Measurements from ENCODE around the gene ERBB2. TPM values are rescaled to one million over a fixed set of nuclear protein-coding genes. Genes with fewer than 3 reads are reported as not detected.

Gene ERBB2
- total and polyA plus RNA-seq, 2 of the 13 experiments (the other 11 are each of a cell fraction or from before 2014, with no cell fraction given): 57.7 to 64.1 TPM

DNA sequence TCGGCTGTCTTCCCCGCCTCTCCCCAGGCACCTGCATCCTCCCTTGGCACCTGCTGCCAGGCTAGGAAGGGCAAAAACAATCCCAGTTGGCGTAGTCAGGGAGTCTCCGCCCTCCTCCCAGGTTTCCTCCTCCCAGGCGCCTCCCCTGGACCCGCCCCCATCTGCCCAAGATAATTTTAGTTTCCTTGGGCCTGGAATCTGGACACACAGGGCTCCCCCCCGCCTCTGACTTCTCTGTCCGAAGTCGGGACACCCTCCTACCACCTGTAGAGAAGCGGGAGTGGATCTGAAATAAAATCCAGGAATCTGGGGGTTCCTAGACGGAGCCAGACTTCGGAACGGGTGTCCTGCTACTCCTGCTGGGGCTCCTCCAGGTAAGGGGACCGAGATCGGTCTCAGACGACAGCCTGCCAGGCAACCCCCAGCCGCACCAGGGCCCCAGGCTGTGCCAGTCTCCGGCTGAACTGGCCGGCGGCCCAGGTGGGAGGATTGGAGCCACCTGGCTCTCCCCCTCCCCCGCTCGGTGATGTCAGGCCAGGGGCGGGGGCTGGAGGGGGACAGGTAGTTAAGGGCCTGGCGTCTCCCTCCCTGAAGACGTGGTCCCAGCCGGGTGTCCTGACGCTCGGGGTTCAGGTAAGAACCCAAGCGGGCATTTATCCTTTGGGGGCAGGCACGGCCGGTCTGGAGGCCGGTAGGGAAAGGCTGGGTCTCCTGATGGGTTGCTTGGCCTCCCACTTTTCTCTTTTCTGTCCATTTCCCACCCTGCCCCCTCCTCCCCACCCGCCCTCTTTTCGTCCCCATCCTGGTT is 38.1 kb downstream of the ERBB2 start, which contains the start of gene GRB7 (continued):
- TF ChIP-seq NFYB (CRISPR knock-in tag; IDR thresholded peaks at IDR 0.05) (no peak), ETV6 (CRISPR knock-in tag; conservative IDR thresholded peaks at IDR 0.05) (peak; percentile 49), ZSCAN22 (CRISPR knock-in tag; IDR thresholded peaks at IDR 0.05) (peak; percentile 62; the same call in 1 of the 2 replicates), RAD51 (IDR thresholded peaks at IDR 0.05; ENCODE audit: borderline replicate concordance) (no peak), DBP (CRISPR knock-in tag; IDR thresholded peaks at IDR 0.05; ENCODE audit: not compliant biosample characterization) (peak; percentile 77), ZNF230 (CRISPR knock-in tag; IDR thresholded peaks at IDR 0.05) (0 out of 2 replicates have a peak, but pooled peaks have one; percentile 63), ZNF879 (CRISPR knock-in tag; IDR thresholded peaks at IDR 0.05) (peak; percentile 25; the same call in 1 of the 2 replicates), ZNF761 (CRISPR knock-in tag; conservative IDR thresholded peaks at IDR 0.05) (0 out of 2 replicates have a peak, but pooled peaks have one; percentile 75), ZNF451 (CRISPR knock-in tag; IDR thresholded peaks at IDR 0.05) (no peak), KMT2A (CRISPR knock-in tag; IDR thresholded peaks at IDR 0.05) (no peak), PRPF4 (IDR thresholded peaks at IDR 0.05; ENCODE audit: low read depth, low read length, poor library complexity, severe bottlenecking) (no peak), ZNF614 (CRISPR knock-in tag; IDR thresholded peaks at IDR 0.05; ENCODE audit: borderline replicate concordance) (peak; percentile 72; the same call in 1 of the 2 replicates), ZNF143 (CRISPR knock-in tag; IDR thresholded peaks at IDR 0.05) (0 out of 2 replicates have a peak, but pooled peaks have one; percentile 9), ATF7 (IDR thresholded peaks at IDR 0.05) (no peak), ATF7 (CRISPR knock-in tag; IDR thresholded peaks at IDR 0.05) (peak; percentile 60; the same call in 1 of the 2 replicates), ZNF781 (CRISPR knock-in tag; IDR thresholded peaks at IDR 0.05; ENCODE audit: borderline replicate concordance, not compliant biosample characterization) (peak; percentile 26), ZNF766 (CRISPR knock-in tag; IDR thresholded peaks at IDR 0.05; ENCODE audit: borderline replicate concordance) (peak; percentile 81; the same call in 1 of the 2 replicates), SMC3 (IDR thresholded peaks at IDR 0.05; ENCODE audit: low read length) (no peak), WIZ (CRISPR knock-in tag; IDR thresholded peaks at IDR 0.05) (no peak), ZNF549 (CRISPR knock-in tag; IDR thresholded peaks at IDR 0.05) (no peak), IRF1 (CRISPR knock-in tag; IDR thresholded peaks at IDR 0.05; ENCODE audit: low read depth) (no peak), ZFP36L1 (CRISPR knock-in tag; IDR thresholded peaks at IDR 0.05) (no peak), HES4 (CRISPR knock-in tag; IDR thresholded peaks at IDR 0.05; ENCODE audit: borderline replicate concordance) (peak; percentile 39), KLF15 (CRISPR knock-in tag; IDR thresholded peaks at IDR 0.05; ENCODE audit: borderline replicate concordance) (no peak), ZNF792 (CRISPR knock-in tag; IDR thresholded peaks at IDR 0.05) (peak; percentile 7; the same call in 1 of the 2 replicates)
- TF ChIP-seq, protein P1, sequence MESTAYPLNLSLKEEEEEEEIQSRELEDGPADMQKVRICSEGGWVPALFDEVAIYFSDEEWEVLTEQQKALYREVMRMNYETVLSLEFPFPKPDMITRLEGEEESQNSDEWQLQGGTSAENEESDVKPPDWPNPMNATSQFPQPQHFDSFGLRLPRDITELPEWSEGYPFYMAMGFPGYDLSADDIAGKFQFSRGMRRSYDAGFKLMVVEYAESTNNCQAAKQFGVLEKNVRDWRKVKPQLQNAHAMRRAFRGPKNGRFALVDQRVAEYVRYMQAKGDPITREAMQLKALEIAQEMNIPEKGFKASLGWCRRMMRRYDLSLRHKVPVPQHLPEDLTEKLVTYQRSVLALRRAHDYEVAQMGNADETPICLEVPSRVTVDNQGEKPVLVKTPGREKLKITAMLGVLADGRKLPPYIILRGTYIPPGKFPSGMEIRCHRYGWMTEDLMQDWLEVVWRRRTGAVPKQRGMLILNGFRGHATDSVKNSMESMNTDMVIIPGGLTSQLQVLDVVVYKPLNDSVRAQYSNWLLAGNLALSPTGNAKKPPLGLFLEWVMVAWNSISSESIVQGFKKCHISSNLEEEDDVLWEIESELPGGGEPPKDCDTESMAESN (CRISPR knock-in tag; conservative IDR thresholded peaks at IDR 0.05): peak; percentile 62; the same call in 1 of the 2 replicates
- TF ChIP-seq, protein P2, sequence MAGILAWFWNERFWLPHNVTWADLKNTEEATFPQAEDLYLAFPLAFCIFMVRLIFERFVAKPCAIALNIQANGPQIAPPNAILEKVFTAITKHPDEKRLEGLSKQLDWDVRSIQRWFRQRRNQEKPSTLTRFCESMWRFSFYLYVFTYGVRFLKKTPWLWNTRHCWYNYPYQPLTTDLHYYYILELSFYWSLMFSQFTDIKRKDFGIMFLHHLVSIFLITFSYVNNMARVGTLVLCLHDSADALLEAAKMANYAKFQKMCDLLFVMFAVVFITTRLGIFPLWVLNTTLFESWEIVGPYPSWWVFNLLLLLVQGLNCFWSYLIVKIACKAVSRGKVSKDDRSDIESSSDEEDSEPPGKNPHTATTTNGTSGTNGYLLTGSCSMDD (CRISPR knock-in tag; IDR thresholded peaks at IDR 0.05): 0 out of 2 replicates have a peak, but pooled peaks have one; percentile 48
